GM12892 (cell line): ENCODE results near the gene NCAPH2.
A peak's percentile ranks its signal among the peaks of the same experiment; 100 is the strongest.

Source experiments
- POLR2A ChIP-seq: IDR thresholded peaks from 2 replicates; pipeline ENCODE4 v1.6.1; 2011; ENCODE audit warnings: low read depth, low read length, control low read depth
- POLR2AphosphoS5 ChIP-seq: IDR thresholded peaks from 2 replicates; pipeline ENCODE4 v1.6.1; 2011; ENCODE audit warnings: low read depth, low read length, control low read depth

- TF ChIP-seq POLR2AphosphoS5 (peak; percentile 89), POLR2A (peak; percentile 77)
Measured at GRCh38 chr22:50530877-50531545, 23.0 kb downstream of the NCAPH2 start.
